HL-60 (cell line): ENCODE results near the gene U2AF2.

Experiments used
- DNase-seq, 2 experiments: peaks; one replicate each; pipeline ENCODE4 v3.0.0-alpha.2; 2010 to 2020; ENCODE audit warnings: low read depth in 1 of 2, low spot score in 1 of 2
- H3K27ac ChIP-seq: fragments of 250-450 bp; sonication (Bioruptor Pico); replicated peaks from 2 replicates; pipeline ENCODE4 v1.5.1; 2020; ENCODE audit warnings: mild to moderate bottlenecking, moderate library complexity
- H3K27me3 ChIP-seq: fragments of 250-450 bp; sonication (Bioruptor Pico); 2 replicates; pipeline ENCODE4 v1.5.1; 2021; ENCODE audit warnings: mild to moderate bottlenecking, moderate library complexity; ENCODE audit not compliant: insufficient read depth, poor library complexity, severe bottlenecking
- H3K4me3 ChIP-seq: replicated peaks from 2 replicates; pipeline ENCODE4 v1.5.1; 2011; ENCODE audit warnings: mild to moderate bottlenecking, control low read depth, low read length; ENCODE audit not compliant: insufficient read depth
- CTCF ChIP-seq: IDR thresholded peaks from one replicate; pipeline ENCODE4 v1.5.1; 2011; ENCODE audit warnings: low read length, control low read depth, inconsistent platforms; ENCODE audit not compliant: insufficient read depth
- GABPA ChIP-seq: IDR thresholded peaks from 2 replicates; pipeline ENCODE4 v1.6.1; 2012; ENCODE audit warnings: low read depth
- POLR2AphosphoS5 ChIP-seq: IDR thresholded peaks from 2 replicates; pipeline ENCODE4 v1.6.1; 2012; ENCODE audit warnings: low read depth
- REST ChIP-seq: IDR thresholded peaks from 2 replicates; pipeline ENCODE4 v1.6.1; 2012; ENCODE audit warnings: low read depth; ENCODE audit not compliant: insufficient replicate concordance
- SPI1 ChIP-seq: IDR thresholded peaks from 2 replicates; pipeline ENCODE4 v1.6.1; 2012; ENCODE audit warnings: low read depth, mild to moderate bottlenecking, borderline replicate concordance

U2AF2 gene

GRCh38 chr19:55681131-55682092, 26.6 kb downstream of the U2AF2 start:
- DNase-seq = no peak
- TF ChIP-seq REST (no peak), CTCF (no peak), POLR2AphosphoS5 (no peak), GABPA (no peak), SPI1 (no peak)
- no peaks in the 10 kb centered on the region for H3K27me3 ChIP-seq
- H3K27ac ChIP-seq = no peak overlapping the region
- no peak overlapping the region for H3K4me3 ChIP-seq

- DNase-seq = no peak
- Histone ChIP-seq H3K27ac (no peak overlapping the region), H3K27me3 (no peaks in the 10 kb centered on the region), H3K4me3 (no peak overlapping the region)
- TF ChIP-seq POLR2AphosphoS5 (no peak), GABPA (no peak), REST (no peak)
These were observed 28.8 kb downstream of the U2AF2 start for GRCh38 chr19:55683449-55684261.

GRCh38 chr19:55684946-55685681, 30.3 kb downstream of the U2AF2 start:
- Histone ChIP-seq H3K27ac (no peak overlapping the region), H3K4me3 (no peak overlapping the region), H3K27me3 (no peaks in the 10 kb centered on the region)
- no peak for DNase-seq
- TF ChIP-seq CTCF = no peak
- no peak for TF ChIP-seq REST
- no peak for TF ChIP-seq POLR2AphosphoS5
- TF ChIP-seq GABPA = no peak
- no peak for TF ChIP-seq SPI1
